COR-L47 (cell line): ENCODE results near the gene C1orf226.

Experiments used
- DNase-seq: peaks from one replicate; lab custom pipeline; 2025; lab: John Stamatoyannopoulos, UW

Gene C1orf226

GRCh38 chr1:162365284-162366020 lies 16.1 kb upstream of the C1orf226 start:
- DNase-seq: no peak

- no peak for DNase-seq
Observed at GRCh38 chr1:162366149-162366548, 15.4 kb upstream of the C1orf226 start.

GRCh38 chr1:162366671-162367070 lies 14.9 kb upstream of the C1orf226 start:
- no peak for DNase-seq

GRCh38 chr1:162367073-162367472 lies 14.5 kb upstream of the C1orf226 start:
- no peak for DNase-seq

- DNase-seq: no peak
Observed at GRCh38 chr1:162367772-162368171, 13.8 kb upstream of the C1orf226 start.

- no peak for DNase-seq
Observed at GRCh38 chr1:162368451-162368850, 13.1 kb upstream of the C1orf226 start.

- DNase-seq: no peak
Observed at GRCh38 chr1:162369571-162369970, 12.0 kb upstream of the C1orf226 start.

- DNase-seq: no peak
Observed at GRCh38 chr1:162370161-162370560, 11.4 kb upstream of the C1orf226 start.

- DNase-seq: no peak
Observed at GRCh38 chr1:162370721-162371120, 10.8 kb upstream of the C1orf226 start.

GRCh38 chr1:162371611-162372010 lies 9.9 kb upstream of the C1orf226 start:
- no peak for DNase-seq

- DNase-seq: no peak
Observed at GRCh38 chr1:162372159-162373071, 9.1 kb upstream of the C1orf226 start.

GRCh38 chr1:162373072-162373427 lies 8.5 kb upstream of the C1orf226 start:
- no peak for DNase-seq

- DNase-seq: no peak
Observed at GRCh38 chr1:162373541-162374260, 7.8 kb upstream of the C1orf226 start.

- no peak for DNase-seq
Observed at GRCh38 chr1:162374406-162374805, 7.1 kb upstream of the C1orf226 start.

- DNase-seq: no peak
Observed at GRCh38 chr1:162375463-162375862, 6.1 kb upstream of the C1orf226 start.

GRCh38 chr1:162376691-162377090 lies 4.8 kb upstream of the C1orf226 start, which contains the start of gene SPATA46:
TSS of gene SPATA46 (minus strand) at chr1:162376854. CDS start at chr1:162376790, 64 bp downstream.
- no peak for DNase-seq

GRCh38 chr1:162380061-162380846 lies 1.3 kb upstream of the C1orf226 start:
- no peak for DNase-seq

- no peak for DNase-seq
Observed at GRCh38 chr1:162381941-162382750, 618 bp downstream of the C1orf226 start.

- DNase-seq: no peak
Observed at GRCh38 chr1:162383091-162383490, 1.6 kb downstream of the C1orf226 start.

- DNase-seq: no peak
Observed at GRCh38 chr1:162383516-162383915, 2.0 kb downstream of the C1orf226 start.

- DNase-seq: no peak
Observed at GRCh38 chr1:162384116-162384515, 2.6 kb downstream of the C1orf226 start.
